HG02571 (cell line): ENCODE data around the gene COPS7A.
A peak's percentile ranks its signal among the peaks of the same experiment; 100 is the strongest.

Experiments used
- ATAC-seq: cut with Tn5 transposase; IDR thresholded peaks from one replicate; pipeline ENCODE4 v1.9.1; 2021; ENCODE audit warnings: mild to moderate bottlenecking, moderate library complexity; ENCODE audit not compliant: unreplicated experiment

COPS7A gene

GRCh38 chr12:6750506-6750905 lies 26.7 kb downstream of the COPS7A start:
- no peak for ATAC-seq

GRCh38 chr12:6751767-6752166 lies 27.9 kb downstream of the COPS7A start:
- no peak for ATAC-seq

GRCh38 chr12:6752167-6752920 lies 28.5 kb downstream of the COPS7A start:
- no peak for ATAC-seq

- ATAC-seq: peak; percentile 92
These were observed 29.3 kb downstream of the COPS7A start, which contains the start of gene MLF2 for GRCh38 chr12:6752921-6753771. MLF2 (minus strand) TSS chr12:6753141; CDS start chr12:6752334, 807 bp downstream.

- ATAC-seq: no peak
These were observed 30.0 kb downstream of the COPS7A start for GRCh38 chr12:6753772-6754356.

- no peak for ATAC-seq
These were observed 30.6 kb downstream of the COPS7A start for GRCh38 chr12:6754411-6754810.

GRCh38 chr12:6757028-6757690 lies 33.3 kb downstream of the COPS7A start:
- no peak for ATAC-seq

GRCh38 chr12:6758506-6759095 lies 34.8 kb downstream of the COPS7A start:
- ATAC-seq: no peak

GRCh38 chr12:6759741-6760140 lies 35.9 kb downstream of the COPS7A start:
- ATAC-seq: no peak

GRCh38 chr12:6763380-6763779 lies 39.5 kb downstream of the COPS7A start:
- no peak for ATAC-seq

- ATAC-seq: peak; percentile 73
These were observed 40.4 kb downstream of the COPS7A start for GRCh38 chr12:6764011-6764828.

GRCh38 chr12:6765048-6765633 lies 41.3 kb downstream of the COPS7A start:
- no peak for ATAC-seq

- peak; percentile 16 for ATAC-seq
These were observed 42.1 kb downstream of the COPS7A start, which contains the start of gene PTMS for GRCh38 chr12:6765634-6766581. PTMS (plus strand) TSS chr12:6766363; CDS start chr12:6766706, 343 bp downstream.

- peak; percentile 47 for ATAC-seq
These were observed 43.0 kb downstream of the COPS7A start for GRCh38 chr12:6766651-6767349.

- ATAC-seq: no peak
These were observed 43.8 kb downstream of the COPS7A start for GRCh38 chr12:6767353-6768319.

GRCh38 chr12:6768437-6768914 lies 44.6 kb downstream of the COPS7A start:
- ATAC-seq: no peak
